Kidney (tissue), 14 donors: ENCODE results near the gene CASP10. TPM values are rescaled to one million over a fixed set of nuclear protein-coding genes. Genes with fewer than 3 reads are reported as not detected.

Experiments
- DNase-seq, 5 donors: peaks; one replicate each; pipeline ENCODE4 v3.0.0-alpha.2; 2013 to 2020
- FAIRE-seq: peaks from 2 replicates; lab custom pipeline; 2012; peaks lifted over from hg19 to GRCh38; lab: Jason Lieb, UNC
- H3K27ac ChIP-seq, 2 donors: one replicate each; pipeline ENCODE4 v1.7.0; 2013; ENCODE audit warnings: low read depth in 2 of 2, low read length in 2 of 2, inconsistent platforms in 1 of 2
- H3K27me3 ChIP-seq: one replicate; pipeline ENCODE4 v1.7.1; 2013; ENCODE audit warnings: low read length, inconsistent platforms; ENCODE audit not compliant: control insufficient read depth, insufficient read depth
- H3K36me3 ChIP-seq, 3 donors: one replicate each; pipeline versions ENCODE4 v1.7.0 to v1.7.1; 2013; ENCODE audit warnings: low read length in 3 of 3, control low read depth in 1 of 3, inconsistent platforms in 1 of 3; ENCODE audit not compliant: insufficient read depth in 3 of 3, control insufficient read depth in 2 of 3
- H3K4me1 ChIP-seq, 3 donors: one replicate each; pipeline versions ENCODE4 v1.7.0 to v1.7.1; 2013; ENCODE audit warnings: low read length in 3 of 3, inconsistent platforms in 1 of 3, low read depth in 1 of 3; ENCODE audit not compliant: control insufficient read depth in 2 of 3, insufficient read depth in 2 of 3
- H3K4me3 ChIP-seq, 3 donors: one replicate each; pipeline versions ENCODE4 v1.7.0 to v1.8.1; 2013; ENCODE audit warnings: low read length in 3 of 3, control low read depth in 1 of 3, inconsistent platforms in 1 of 3
- H3K9ac ChIP-seq, 3 donors: one replicate each; pipeline versions ENCODE4 v1.7.0 to v1.7.1; 2013; ENCODE audit warnings: low read length in 3 of 3, control low read depth in 1 of 3, inconsistent platforms in 1 of 3
- H3K9me3 ChIP-seq, 3 donors: one replicate each; pipeline versions ENCODE4 v1.7.0 to v1.7.1; 2013; ENCODE audit warnings: low read length in 3 of 3, control low read depth in 1 of 3, inconsistent platforms in 1 of 3; ENCODE audit not compliant: control insufficient read depth in 2 of 3, insufficient read depth in 1 of 3
- CTCF ChIP-seq: IDR thresholded peaks from 3 replicates; pipeline ENCODE4 v1.5.1; 2012; ENCODE audit warnings: mild to moderate bottlenecking, moderate library complexity, borderline replicate concordance; ENCODE audit not compliant: insufficient read depth; ENCODE audit errors: extremely low read depth
- intact Hi-C: fragments of 100-400 bp; cut with DNase I; formaldehyde crosslinking; loops from one replicate; pipeline ENCODE4 v1.11.1; 2022
- polyA plus RNA-seq: library from polyadenylated mRNA; stranded (reverse); fragments of 350-450 nt; fragmentation: Illumina TruSeq; extraction: RNeasy Lipid Tissue Mini Kit (QIAGEN cat#74804); gene quantifications from one replicate; pipeline ENCODE4 v1.2.3, GENCODE V29; 2014; ENCODE audit warnings: low read depth, low replicate concordance; ENCODE audit not compliant: insufficient read depth
- total RNA-seq: library from RNA; stranded (reverse); fragmentation: NEBNext Ultra II Directional; extraction: Animal tissue kit (Norgen Biotek cat#: 25700); gene quantifications from one replicate; pipeline ENCODE4 v1.2.1, GENCODE V29; 2021
- donor health status: control.
- donor health status: control.
- donor health status: control.
- donor health status: control.
- donor health status: control.
- donor health status: DM: yes; HTN: yes; CAD: no.
- donor health status: Normal renal cell carcinoma (clear cell type).

The CASP10 gene
- total and polyA plus RNA-seq, 2 donors from 2014 or later, result 4.5 to 24.6 TPM

GRCh38 chr2:201276511-201276910 lies 93.6 kb downstream of the CASP10 start:
- Histone ChIP-seq H3K36me3 (peaks cover 0 to 22% (median 15%) of the 10 kb centered on the region in 3 donors), H3K9ac (no peak overlapping the region), H3K9me3 (no peaks in the 10 kb centered on the region), H3K4me3 (no peak overlapping the region), H3K27me3 (no peaks in the 10 kb centered on the region), H3K27ac (no peak overlapping the region), H3K4me1 (no peaks in the 10 kb centered on the region)
- intact Hi-C loops, result no loop called here
- TF ChIP-seq CTCF, result no peak
- no peak for DNase-seq
- no peak for FAIRE-seq

Other genes starting within 250 kb of the CASP10 start
- gene ORC2, start 219.5 kb upstream of the CASP10 start, total RNA-seq, result 26.0 TPM
- 7.4 TPM for gene ORC2, start 219.5 kb upstream of the CASP10 start, polyA plus RNA-seq
- gene HYCC2, start 111.5 kb upstream of the CASP10 start, total RNA-seq, result 30.1 TPM
- gene HYCC2, start 111.5 kb upstream of the CASP10 start, polyA plus RNA-seq, result 4.0 TPM
- gene NDUFB3, start 111.1 kb upstream of the CASP10 start, total RNA-seq, result 101 TPM
- 309 TPM for gene NDUFB3, start 111.1 kb upstream of the CASP10 start, polyA plus RNA-seq
- gene CFLAR, start 67.0 kb upstream of the CASP10 start, total RNA-seq, result 263 TPM
- gene CFLAR, start 67.0 kb upstream of the CASP10 start, polyA plus RNA-seq, result 47.2 TPM
- 35.3 TPM for gene CASP8, start 77.4 kb downstream of the CASP10 start, total RNA-seq
- gene CASP8, start 77.4 kb downstream of the CASP10 start, polyA plus RNA-seq, result 8.0 TPM
- 3.7 TPM for gene FLACC1, start 174.2 kb downstream of the CASP10 start, total RNA-seq
- gene FLACC1, start 174.2 kb downstream of the CASP10 start, polyA plus RNA-seq, result not detected